NK-92 (cell line): ENCODE measurements around the gene PLAC9.

Source experiments
- DNase-seq: peaks from one replicate; lab custom pipeline; 2025; ENCODE audit not compliant: unreplicated experiment; lab: John Stamatoyannopoulos, UW

Gene PLAC9

DNA sequence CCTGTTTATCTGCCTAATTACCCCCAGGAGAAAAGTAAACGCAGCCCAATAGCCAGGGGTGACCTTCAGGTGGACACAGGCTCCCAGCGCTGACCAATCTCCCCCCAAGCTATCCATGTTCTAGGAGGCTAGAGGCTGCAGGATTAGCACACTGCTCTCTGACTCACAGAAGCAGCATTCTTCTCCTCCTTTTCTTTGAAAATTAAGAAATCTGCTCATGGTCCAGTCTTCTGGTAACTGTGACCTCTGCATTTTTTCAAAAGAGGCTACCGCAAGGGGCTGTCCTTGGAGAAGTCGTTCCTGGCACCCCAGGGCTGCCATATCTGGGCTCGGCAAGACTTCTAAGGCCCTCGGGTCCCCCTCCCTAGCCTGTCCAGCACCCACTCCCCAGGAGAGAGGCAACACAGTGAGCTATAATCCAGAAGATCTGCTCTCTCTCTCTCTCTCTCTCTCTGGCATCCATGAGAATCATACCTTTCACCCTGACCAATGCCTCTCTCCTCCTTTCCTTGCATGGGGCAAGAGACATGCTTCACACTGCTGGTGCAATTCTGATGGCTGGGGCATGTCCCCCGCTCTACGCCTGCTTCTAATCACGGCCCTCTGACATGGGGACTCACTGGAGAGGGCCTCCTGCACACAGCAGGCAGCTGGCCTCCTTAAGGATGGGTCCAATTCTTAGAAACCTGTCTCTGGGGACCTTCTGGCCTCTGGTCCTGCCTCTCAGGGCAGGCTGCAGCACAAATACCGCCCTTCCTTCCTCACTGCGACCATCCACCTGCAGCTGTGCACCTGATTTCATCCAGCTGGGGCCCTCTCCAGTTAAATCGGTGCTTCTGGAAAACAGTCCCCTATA, 45.5 kb downstream of the PLAC9 start:
- DNase-seq: no peak

DNA sequence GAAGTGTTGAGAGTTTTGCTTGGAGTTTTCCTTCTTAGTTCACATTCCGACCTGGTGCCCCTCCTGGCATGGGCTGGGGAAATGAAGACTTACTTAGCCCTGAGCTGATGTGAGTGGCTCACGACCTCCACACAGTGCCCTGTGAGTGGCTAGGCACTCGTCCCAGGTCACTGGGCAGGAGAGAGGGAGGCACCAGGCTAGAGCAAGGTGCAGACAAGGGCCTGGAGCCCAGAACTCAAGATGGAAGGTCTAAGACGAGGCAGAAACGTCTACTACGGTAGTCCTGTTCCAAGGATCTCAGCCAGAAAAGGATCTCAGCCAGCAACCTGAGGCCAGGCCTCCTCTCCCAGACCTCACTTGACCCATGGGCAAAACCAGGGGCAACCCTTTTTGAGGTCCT, 50.5 kb downstream of the PLAC9 start:
- no peak for DNase-seq

DNA sequence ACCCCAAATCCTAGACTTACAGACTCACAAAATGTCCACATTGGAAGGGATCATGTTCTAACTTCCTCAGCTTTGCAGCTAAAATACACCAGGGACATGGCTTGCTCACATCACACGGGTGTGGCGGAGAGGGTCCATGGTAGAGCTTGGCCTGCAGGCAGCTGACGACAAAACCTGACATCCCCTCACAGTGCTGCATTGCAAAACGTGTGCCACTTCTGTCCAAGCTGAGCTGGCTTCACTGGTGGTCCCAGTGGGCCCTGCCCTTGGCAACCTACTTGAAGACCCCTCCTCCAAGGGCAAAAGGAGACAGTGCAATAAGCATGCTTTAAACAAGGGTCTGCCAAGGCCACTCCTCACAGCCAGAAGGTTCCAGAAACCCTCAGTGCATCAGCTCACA, 50.9 kb downstream of the PLAC9 start:
- DNase-seq: no peak

DNA sequence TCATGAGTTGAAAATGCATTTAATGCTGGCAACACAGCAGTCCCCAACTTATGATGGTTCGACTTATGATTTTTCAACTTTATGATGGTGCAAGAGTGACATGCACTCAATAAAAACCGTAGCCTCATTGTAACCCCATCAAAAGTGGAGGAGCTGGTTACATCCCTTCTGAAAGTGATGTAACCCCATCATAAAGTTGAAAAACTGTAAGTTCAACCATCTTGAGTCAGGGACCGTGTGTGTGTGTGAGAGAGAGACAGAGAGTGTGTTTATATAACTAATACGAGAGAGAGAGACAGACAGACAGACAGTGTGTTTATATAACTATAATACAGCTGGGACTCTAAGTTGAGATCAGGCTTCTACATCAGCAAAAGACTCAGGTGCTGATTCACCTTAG, 51.8 kb downstream of the PLAC9 start:
- no peak for DNase-seq

DNA sequence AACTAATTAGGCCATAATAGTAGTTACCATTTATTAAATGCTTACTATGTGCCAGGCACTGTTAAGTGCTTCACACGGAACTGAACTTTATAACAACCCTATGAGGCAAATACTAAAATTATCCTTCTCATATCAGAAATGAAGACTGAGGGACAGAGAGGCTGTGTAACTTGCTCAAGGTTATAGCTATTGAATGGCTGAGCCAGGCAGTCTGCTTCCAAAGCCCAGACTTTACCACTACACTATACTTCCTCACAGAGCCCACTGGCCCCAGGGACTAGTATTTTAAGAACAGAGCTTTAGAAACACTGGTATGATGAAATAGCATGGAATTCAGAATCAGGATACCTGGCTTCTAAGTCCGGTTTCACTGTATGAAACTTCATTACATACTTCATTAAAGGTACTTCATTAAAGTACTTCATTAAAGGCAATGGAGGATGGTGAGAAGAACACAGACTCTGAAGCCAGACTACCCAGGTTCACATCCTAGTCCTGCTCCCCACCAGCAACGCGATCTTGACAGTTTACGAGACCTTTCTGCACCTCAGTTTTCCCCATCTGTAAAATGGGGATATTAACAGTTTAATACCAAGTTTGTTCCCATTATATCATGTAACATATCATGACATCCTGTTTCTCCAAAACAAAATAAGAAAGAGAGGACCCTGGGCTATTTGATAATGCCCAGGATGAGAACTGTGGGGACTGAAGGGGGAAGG, 53.2 kb downstream of the PLAC9 start:
- no peak for DNase-seq

DNA sequence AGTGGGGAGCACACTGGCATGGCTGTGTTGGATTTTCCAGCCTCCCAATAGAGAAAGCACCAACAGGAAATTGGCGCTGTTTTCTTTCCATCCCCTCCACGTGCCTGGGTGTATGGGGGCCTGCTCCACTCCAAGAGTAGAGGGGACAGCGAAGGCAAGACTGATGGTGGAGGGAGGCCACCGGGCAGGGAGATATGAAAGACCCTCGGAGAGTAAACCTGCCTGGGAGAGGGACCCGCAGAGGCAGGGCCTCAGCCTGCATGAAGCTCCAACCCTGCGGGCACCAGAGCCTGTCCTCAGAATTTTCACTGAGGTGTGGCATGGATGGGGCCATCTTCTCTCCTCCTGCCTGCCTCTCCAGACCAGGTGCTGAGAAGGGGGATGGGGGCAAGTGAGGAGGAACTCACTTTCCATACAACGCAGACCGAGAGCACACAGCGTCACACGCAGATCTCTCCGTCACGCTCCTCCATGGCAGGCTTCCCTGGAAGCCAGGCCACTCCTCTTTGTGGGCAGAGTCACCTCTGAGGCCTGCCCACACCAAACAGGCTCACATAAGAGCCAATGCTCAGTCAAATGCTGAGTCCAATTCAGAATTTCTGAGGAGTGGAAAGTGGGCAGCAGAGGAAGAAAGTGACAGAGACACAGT, 54.0 kb downstream of the PLAC9 start:
- no peak for DNase-seq

DNA sequence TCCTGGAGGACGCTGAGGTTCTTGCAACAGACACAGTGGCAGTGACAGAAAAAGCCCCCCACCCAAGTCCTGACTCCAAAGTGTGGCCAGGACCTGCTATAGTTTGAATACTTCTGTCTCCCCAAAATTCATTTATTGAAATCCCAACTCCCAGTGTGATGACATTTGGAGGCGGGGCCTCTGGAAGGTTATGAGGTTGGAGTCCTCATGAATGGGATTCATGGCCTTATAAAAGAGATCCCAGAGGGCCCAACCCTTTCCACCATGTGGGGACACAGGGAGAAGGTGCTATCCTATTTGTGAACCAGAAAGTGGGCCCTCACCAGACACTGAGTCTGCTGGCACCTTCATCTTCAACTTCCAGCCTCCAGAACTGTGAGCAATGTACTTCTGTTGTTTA, 54.5 kb downstream of the PLAC9 start:
- DNase-seq: no peak

DNA sequence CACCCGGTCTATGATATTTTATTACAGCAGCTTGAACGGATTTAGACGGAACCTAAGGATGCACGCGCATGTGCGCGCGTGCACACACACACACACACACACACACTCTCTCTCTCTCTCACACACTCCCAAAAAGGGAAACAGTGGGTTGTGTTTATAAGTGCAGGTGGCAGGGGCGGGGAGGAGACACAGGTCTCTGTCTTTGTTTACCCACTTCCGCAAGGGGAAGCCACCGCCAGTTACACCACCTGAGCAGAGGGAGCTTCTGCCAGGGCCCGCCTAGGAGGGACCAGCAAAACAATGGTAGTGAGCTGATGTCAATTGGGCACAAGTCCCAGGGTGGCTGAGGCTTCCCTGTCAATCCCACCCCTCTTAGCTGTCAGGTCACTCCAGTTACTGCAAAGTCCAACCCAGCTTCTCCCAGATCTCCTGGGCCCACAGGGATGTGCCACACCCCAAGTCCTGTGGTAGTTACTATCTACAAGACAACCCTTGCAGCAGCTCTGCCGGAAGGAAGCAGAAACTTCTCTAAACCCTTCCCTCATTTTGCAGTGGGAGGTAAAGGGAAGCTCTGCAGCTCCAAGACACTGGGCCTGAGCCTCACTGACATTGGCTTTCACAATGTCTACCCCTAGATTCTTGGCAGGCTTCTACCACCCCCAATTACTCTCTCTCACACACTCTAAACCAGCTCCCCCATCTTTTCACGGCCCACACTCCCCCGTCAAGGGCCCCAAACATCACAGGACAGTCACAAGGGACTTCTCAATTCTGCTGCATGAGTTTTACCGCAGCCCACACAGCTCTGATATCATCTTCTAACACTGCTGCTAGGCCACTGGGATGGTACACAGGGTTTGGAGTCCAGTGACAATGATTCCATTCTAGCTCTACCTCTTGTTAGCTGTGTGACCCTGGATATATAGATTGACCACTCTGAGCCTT, 55.2 kb downstream of the PLAC9 start:
- DNase-seq: peak; percentile 10

DNA sequence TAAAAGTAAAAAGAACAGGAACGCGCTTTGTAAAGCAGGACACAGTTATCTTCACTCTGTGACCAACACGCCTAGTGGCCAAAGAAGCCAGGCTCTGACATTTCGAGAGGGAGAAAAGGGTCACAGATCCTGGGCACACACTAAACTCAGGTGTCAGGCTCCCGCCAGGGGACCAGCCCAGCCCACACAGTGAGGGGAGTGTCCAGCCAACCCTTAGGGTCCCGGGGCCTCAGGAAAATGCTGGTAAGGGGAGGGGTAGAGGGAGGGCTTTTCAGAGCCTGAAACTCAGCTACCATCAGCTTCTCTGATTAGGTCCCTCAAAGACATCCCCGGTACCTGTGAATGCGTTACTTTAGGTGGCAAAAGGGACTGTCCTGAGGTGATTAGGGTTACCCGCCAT, 56.2 kb downstream of the PLAC9 start:
- no peak for DNase-seq

DNA sequence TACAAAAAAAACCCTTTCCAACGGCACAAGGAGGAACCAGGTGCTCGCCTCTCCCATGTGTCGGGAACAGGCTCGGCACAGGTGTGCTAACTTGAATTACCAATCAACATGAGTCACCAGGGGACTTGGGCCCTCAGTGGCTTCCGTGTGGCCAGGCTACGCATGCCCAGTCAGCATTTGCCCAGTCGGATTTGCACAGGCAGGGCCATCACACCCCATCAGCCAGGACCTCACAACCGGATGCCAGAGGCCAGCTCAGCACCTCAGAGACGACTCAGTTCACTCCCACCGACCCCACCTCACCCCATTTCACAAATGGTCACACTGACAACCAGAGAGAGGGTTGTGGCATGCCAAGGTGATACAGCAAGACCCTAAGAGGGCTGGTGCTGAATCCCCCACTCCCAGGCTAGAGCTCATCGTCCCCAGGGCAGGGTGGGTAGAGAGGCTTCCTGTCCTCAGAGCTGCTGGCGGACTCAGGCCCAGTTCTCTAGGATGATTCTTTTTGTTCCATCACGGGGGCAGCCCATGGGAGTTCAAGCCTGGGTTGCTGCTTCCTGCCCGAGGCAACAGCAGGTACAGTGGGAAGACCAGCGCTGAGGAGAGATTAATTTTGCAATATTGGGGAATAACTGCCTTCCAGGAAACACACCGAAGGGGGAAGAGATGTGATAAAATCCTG, 59.2 kb downstream of the PLAC9 start:
- no peak for DNase-seq

DNA sequence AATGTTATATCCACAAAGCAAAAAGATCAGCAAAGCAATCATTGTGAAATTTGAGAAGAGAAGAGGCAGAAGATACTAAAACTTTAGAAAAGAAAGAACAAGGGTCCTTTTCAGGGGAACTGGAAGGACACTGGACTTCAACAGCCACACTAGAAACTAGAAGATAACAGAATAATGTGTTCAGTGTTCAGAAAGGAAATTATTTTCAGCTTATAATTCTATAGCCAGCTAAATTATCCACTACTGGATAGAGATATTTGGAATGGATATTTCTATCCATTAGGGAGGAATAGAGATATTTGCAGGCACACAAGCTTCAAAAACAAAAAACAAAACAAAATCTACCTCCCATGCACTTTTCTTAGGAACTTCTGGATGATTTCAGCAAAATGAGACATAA, 60.0 kb downstream of the PLAC9 start:
- DNase-seq: no peak

DNA sequence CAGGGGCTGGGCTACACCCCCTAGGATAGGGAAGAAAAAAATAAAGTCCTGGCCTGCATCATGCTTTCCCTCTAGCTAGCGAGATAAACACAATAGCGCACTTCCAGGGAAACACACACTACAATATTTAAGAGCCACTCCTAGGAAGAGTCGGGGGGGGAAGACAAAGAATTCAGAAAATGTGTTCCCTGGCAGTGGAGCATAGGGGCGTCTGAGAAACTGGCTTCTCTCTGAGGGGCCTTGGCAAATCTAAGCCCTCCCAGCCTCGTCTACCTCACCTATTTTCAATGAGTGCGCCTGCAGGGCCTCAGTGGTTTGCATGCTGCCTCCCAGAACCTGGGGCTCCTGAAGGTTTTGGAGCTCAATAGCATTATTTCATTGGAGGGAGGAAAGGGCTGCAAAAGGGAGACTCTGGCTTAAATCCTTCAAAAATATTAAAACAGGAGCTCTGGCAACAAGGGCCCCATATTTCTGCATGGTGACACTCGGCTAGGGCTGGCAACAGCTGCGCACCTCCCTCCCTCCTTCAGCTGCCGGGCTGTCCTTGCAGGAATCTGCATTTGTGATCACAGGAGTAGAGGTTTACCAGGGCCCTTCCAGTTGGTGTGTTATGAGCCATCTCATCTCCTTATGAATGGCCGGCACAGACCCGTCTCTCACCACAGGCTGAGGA, 62.0 kb downstream of the PLAC9 start:
- DNase-seq: no peak
